CD4-positive, alpha-beta T cell treated with Interleukin-15 for 1 hour (primary cell): ENCODE data around the gene HHAT.

Source experiments
- DNase-seq: peaks from one replicate; pipeline ENCODE4 v3.0.0-alpha.2; 2020

Gene HHAT

DNA sequence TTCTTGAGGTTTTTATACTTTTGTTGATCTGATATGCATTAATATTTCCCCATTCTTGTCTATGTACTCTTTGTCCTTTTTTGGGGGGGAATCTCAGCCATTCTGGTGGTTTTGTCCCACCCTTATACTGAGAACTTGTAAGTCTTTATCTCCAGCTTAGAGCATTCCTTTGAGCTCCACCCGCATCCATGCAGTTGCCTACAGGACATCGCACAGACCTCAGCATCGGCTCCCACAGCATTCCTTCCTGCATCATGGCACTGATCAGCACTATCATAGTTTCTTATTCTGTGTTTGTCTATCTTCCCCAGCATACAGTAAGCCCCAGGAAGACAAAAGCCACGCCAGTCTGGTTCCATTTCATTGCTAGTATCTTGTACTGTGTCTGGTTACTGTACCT is 33.0 kb downstream of the HHAT start:
- DNase-seq = no peak

DNA sequence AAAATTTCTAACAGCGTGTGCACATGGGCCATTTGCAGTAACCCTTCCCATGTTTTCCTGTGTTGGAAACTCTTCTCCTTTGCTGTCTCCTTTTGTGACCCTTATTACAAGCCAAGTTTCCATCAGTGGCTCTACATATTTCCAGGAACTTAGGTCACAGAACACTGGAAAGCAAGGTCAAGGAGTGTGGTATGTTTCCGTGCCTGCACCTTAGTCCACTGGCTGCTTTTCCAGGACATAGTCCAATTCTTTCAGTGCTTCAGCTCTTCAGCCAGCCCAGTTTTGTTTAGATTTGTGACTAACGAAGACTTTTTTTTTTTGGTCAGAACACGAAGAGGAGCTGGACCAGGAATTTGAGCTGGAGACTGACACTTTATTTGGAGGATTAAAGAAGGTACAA is 33.8 kb downstream of the HHAT start:
- no peak for DNase-seq

DNA sequence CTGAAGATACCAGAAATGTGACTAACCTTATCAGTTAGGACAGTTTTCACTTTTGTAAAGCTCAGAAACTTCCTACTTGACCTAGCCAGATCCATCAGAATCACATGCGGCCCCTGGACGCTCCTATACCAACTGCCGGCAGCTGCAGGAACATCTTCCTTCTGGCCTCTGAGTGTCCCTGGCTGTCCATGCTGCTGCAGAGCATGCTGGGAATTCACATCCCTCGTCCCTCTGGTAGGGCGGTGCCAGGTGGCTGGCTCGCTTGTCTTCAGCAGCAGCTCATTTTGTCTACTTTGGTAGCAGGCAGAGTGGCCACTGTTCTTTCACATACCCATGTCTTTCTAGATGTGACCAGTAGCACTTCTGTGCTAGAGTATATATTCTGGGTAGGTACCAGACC is 34.4 kb downstream of the HHAT start:
- DNase-seq = no peak

DNA sequence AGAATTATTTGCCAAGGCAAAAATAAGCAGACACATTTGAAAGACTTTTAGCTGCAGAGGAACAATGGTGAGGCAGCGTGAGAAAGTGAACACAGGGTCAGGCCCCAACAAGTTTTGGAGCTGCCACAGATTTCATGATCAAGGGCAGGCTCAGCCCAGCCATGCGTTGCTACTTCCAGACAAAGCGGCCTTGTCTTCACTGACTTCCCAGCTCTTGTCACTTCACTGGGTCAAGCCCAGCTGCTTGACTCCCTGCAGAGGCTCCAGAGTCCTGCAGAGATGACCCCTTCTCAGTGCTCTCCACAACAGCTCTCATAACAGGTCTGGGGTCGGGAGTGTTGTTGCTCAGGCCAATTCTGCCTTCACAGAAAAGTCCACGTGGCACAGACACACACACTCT is 35.8 kb downstream of the HHAT start:
- no peak for DNase-seq

DNA sequence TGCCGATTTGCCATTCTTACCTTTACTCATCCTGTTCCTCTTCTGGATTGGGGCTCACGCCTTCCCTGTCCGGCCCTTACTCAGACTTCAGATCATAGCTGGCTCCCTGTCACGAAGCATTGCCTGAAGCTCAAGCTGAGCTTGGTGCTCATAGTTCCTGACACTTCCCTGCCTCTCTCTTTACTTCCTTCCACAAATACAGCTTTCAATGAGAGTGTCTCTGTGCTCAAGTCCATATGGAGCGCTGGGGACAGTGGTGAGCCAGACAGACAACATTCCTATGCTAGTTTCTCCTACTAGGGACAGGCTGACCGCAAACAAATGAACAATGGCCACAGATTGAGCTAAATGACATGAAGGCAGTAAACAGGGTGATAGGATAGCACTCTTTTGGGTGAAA is 38.1 kb downstream of the HHAT start:
- DNase-seq = no peak

DNA sequence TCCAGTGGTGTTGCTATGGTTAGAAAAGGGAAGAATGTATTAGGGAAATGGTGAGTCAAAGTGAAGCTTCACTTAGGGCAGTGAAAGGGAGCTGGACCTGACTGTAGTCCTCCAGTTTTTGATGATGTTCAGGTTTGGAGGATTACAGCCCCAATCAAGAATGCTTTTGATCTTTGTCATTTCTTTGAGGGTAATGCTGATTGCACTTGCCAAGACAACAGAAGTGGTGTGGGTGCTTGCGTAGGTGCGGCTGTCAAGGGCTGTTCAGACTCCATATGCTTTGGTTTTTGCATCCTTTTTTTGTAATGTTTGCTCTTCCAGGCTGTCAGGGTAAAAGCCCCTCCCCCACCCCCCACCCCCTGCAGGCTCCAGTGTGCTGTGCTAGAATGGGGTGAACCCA is 38.9 kb downstream of the HHAT start:
- no peak for DNase-seq

DNA sequence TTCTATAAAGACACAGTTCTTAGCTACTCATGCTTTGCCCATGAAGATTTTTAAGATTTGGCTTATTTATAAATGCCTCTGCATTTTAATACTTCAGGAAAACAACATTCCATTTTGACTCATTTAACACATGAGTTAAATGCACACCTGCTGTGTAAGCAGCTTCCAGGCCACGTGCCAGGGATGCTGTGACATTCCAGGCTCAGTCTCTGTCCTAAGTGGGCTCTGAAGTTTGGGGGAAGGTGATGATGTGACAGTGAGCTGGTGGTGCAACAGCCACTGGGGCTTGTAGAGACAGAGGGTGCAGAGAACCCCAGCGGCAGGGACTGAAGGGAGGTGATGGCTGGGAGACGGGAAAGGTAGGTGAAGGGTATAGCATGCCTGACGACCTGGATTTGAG is 40.7 kb downstream of the HHAT start:
- DNase-seq = no peak

DNA sequence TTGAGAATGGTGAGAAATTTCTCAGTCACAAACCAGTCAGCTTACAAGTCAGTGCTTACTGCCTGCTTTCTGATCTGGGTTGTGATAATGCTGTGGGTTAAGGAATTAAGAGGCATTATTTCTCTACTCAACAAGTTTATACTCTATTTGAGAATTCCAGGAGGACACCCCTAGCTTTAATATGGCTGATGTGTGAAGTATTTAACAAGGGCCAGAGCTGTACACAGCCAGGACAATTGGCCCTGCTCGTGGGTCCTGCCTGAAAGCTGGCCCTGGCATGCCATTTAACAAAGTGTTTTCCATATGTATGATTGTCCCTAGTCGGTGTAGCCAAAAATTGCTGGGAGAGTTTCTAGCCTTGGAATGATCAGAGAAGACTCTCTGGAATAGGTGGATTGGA is 43.2 kb downstream of the HHAT start:
- DNase-seq = no peak

DNA sequence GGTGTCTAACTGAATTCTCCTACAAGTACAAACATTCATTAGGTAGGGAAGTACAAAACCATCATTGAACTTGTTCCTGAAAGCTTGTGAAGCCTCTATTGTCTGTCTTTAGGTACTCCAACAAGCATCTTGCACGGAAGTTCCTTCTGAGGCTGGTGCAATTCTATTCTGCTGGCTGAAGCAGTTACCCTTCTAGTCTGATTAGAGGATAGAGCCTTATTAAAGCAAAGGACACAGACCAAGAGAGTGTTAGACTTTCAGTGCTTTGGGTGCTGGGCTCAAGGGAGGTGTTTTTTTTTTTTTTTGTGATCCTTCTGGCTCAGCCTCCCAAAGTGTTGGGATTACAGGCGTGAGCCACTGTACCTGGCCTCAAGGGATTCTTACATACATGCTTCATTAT is 43.8 kb downstream of the HHAT start:
- DNase-seq = no peak

DNA sequence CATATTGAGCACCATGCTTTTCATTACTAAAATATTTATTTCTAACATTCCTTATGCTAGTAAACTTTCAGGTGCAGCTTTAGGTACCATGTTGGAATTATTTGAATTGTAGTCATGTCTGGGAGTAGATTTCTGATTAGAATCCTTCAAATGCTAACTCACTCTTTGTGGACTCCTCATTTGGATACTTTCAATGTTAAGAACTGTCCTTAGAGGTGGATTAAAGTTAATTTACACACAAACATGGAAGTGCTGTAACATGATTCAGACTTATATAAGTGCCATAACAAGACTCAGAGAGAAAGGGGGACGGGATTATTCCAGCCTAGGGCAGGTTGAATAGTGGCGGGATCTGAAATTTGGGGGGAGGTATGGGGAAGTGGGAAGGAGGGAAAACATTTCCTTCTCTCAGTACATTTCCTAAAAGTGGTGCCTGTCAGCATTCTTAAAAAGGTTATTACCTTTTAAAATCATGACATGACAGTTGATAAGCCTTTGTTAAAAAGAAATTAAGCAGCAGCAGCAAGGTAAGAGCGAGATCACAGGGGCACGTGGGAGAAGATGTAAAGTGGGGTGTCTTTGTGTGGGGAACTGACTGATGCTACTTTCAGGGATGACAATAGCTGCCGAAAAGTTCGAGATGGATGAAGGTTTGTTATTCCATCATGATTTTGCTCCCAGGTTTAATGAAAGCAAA is 44.4 kb downstream of the HHAT start:
- DNase-seq = no peak

DNA sequence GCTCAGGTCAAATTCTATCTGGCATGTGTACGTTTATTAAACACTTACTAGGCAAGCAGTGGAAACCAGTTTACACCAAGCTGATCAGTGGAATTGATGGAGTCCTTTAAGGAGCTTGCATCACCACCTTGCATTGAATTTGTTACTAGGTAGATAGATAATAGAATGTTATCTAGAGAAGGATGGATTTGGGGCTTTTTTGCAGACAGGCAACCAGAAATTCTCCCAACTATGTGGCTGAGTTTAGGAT is 44.9 kb downstream of the HHAT start:
- no peak for DNase-seq

DNA sequence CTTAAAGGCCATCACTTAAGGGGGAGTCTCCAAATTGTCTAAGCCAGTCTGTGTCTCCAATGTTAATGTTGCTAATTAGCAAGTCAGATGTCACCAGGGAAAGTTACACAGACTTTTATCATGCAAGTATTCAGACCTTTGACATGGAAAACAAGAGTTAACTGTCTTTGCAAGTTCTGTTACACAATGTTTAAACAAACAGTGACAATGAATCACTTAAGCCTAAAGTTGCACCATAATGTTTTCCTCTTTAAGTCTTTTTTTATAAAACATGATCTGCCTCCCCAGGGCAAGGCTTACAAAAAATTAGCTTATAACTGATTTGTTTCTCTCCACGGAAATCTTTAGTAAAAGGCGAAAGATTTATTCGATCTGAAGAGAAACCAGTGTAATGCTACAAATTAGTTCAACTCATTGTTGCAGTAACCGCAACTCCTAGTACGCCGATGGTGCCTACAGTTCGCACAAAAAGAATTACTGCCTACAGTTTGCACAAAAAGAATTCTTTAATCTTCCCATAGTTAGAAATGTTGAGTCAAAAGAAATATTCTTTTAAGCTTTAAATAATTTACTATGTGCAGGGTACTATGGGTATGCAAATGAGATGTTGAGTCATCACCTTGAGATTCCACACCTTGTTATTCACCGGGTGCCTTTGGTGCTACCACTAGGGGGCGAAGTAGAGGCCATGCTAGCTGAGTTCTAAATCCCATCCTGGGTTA is 45.3 kb downstream of the HHAT start:
- DNase-seq = peak; percentile 56

DNA sequence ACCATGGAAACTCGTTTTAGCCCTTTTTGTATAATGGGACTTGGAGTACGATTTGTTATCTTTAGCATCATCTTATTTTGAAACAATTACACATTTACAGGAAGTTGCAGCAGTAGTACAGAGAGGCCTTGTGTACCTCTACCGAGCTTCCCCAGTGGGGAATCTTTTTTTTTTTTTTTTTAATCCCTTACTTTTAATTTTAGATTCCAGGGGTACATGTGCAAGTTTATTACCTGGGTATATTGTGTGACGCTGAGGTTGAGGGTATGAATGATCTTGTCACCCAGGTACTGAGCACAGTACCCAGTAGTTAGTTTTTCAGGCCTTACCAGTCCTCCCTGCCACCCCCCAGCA is 45.9 kb downstream of the HHAT start:
- no peak for DNase-seq

DNA sequence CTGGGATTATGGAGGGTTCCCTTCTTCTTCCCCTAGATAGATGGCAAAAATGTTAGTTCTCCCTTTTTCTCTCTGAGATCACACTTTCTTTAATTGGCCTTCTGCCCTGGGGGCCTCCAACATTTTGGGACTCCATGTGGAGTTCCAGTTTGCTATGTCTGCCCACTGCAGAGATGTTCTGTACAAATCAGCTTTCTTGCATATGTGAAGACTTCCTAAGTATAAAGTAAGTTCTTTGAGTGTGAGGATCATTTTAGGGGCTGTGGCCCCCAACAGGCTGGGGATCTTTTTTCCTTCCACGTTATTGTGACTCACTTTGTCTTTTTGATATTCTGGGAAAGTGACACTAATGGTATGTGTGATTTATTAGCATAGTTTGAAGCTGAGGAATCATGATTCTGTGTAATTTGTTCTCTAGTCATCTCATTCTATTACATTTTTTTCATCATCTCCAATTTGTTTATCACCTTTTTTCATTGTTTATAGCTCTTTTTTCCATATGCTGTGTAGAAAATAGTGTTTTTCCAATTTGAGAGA is 48.2 kb downstream of the HHAT start:
- DNase-seq = no peak

DNA sequence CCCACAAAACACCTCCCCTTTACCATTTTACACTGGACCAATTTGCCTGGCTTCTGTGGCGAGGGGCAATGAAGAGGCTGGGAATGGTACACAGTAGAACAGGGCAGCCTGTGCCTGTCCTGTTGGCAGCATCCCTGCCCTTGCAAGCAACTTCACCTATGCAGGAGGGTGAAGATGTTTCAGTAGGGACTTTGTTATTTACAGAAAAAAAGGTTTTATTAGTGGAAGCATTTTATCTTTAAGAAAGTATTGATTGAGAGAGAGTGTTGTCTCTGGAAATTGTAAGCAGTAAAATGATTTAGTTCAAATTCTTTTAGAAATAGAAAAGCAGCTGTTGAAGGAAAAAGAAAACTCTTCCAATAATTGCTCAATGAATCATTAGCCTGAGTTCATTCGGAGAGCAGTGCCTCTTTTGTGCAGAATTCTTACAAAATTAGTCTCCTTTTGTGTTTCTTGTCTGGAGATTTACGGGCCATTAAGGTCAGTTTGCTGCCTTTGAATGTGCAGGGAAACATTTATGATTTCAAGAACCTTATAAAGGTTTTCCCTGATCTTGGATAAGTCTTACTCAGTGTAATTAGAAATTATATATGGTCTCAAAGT is 49.1 kb downstream of the HHAT start:
- no peak for DNase-seq

DNA sequence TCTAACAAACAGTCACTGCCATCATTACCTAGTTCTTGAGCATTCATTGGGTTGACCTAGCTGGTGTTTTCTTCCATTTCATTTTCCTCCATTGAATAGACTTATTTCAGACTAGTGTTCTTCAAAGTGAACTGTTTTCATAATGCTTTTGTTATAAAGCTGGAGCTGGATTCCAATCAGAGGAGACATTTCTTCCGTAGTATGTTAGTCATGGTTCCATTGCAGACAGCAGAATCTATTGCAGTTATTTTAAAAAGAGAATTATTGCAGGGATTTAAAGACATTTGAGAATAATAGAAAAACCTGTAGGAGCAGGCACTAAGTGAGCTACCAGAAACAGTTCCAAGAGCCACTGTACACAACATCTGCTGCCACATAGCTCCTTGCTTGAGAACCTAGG is 50.0 kb downstream of the HHAT start:
- DNase-seq = no peak

DNA sequence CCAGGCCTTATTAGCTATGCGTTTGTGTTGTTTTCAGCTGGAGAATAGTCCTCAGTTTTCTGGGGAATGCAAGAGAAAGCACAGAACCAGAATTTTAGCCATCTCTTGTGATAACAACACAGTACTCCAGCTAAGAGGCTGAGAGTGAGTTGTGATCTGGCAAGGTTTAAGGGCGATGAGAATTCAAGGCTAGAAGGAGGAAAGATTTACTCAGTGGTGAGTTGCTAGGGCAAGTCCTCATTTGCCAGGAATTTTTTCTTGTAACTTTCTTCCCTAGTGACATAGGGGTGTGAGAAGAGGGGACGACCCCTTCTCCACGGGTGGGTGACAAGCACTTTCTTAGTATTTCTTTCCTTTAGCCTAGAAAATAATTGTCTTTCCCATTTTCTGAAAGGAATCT is 53.2 kb downstream of the HHAT start:
- no peak for DNase-seq

DNA sequence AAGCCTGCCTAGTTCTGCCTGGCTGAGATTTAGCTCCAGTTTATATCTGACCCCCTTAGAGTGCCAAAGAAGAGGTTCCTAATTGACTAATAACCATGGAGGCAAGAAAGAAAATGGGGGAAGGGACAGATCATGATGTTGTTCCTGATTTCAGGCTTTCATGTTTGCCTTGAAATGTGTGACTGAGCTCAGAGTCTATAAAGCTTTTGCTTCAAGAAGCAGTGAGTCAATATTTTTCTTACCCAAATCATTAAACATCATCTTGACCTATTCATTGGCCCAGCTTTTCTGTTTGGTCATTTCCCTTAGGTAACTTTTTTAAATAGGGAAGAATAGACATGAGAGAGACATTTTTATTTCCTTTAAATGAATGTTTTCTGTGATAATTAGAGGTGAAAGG is 55.9 kb downstream of the HHAT start:
- DNase-seq = no peak

DNA sequence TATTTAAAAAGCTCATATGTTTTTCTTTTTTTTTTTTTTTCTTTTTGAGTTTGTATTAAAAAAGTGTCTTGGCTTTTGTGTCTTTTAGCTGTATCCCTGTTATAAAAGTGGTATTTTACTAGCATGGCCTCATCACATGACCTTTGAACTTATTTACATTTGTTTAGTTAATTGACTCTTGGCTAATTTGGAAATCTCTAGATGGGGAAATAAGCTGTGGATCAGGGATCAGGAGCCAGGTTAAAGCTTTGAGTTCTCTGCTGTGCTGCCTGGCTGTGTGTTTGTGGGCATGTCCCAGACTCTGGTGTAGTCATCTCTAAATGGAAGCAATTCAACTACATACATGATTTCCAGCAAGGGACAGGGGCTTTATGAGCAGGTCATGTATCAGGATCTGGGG is 56.5 kb downstream of the HHAT start:
- DNase-seq = no peak

DNA sequence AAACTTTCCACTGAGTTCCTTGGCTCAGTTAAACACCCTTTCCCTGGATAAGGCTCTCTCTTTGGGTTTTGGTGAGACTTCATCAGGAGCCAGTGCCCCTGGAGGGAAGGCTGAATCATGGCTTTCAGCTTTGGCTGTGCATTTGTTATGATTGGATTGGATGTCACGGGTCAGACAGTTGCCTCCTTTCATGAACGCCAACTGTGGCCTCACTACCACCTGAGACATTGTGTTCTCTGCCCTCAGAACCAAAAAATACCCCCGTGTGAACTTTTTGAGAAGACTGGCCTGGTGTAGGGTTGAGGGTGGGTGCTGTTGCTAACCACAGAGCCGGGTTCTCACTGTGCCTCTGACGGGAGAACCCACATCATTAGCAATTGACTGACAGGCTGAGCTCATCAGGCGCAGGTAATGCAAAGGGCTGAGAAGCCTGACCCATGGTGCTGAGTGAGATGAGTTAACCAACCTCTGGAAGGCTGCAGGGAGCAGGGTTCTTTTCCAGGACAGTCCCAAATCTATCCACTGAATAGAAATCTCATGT is 65.6 kb downstream of the HHAT start:
- DNase-seq = no peak

DNA sequence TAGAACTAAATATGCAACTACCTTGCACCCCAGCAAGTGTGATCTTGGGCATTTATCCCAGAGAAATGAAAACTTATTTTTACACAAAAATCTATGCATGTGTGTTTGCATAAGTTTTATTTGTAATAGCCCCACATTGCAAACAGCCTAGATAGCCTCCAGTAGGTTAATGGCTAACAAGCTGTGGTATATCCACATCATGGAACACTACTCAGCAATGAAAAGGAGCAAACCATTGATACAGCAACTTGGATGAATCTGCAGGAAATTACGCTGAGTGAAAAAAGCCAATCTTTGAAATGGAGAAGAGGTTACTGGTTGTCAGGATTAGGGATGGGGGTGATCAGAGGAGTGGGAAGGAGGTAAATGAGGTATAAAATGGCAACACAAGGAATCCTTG is 67.8 kb downstream of the HHAT start:
- no peak for DNase-seq

DNA sequence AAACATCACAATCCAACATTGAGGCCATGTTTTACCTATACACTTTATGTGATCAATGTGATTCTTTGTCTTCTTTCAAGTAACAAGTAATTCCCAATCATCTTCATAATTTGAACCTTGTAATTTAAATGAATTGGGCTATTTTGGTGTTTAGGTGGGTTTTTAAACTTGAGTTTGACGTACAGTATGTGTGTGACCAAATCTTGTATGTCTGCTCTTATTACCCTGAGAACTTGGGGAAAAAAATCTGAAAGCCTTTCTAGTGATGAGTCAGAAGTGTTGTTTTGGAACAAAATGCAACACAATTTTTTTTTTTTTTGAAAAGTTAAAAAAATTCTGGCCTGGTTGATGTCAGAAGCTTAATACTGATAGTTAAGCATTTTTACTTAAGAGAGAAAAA is 68.5 kb downstream of the HHAT start:
- DNase-seq = no peak

DNA sequence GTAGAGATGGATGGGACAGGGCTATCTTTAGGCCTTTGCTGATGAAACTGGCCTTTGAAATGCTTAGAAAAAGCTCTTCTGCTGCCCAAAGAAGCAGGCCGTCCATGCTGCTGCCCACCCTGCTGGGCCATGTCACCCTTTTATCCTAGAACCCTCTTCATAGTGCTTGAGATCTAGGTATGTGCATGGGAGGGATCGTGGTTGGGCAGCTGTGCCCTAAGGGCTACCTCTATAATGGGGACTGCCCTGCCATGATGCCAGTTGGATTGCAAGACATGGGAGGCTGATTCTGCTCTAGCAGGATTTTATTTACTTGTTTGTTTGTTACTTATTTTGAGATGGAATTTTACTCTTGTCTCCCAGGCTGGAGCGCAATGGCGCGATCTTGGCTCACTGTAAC is 69.0 kb downstream of the HHAT start:
- DNase-seq = no peak

DNA sequence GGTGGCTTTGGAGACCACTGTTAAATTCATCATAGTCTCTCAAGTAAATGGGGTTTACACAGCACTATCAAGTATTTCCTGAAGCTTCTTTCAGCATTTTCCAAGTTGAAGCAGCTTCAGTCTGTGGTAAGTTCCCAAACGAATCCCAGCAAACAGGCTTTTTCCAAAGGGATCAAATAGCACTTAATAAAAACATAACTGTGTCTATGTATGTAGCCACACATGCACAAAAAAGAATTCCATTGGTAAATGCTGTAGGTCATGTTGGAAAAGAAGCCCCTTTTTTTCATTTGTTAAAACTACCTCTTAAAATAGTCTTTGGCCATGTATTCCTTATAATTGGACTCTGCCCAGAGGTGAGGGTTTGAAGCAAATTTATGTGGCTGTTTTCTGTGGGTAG is 69.8 kb downstream of the HHAT start:
- DNase-seq = no peak
